HepG2 (cell line): ENCODE measurements around the gene LOXL3. TPM values are rescaled to one million over a fixed set of nuclear protein-coding genes. Genes with fewer than 3 reads are reported as not detected.
A peak's percentile ranks its signal among the peaks of the same experiment; 100 is the strongest.

Source experiments
- AGO2 ChIP-seq: fragments of 200-400 bp; formaldehyde crosslinking; optimal IDR thresholded peaks from 2 replicates; pipeline ENCODE3; 2017; ENCODE audit warnings: mild to moderate bottlenecking, low read depth, low read length, moderate library complexity
- GTF3A ChIP-seq: sonication (generic); formaldehyde crosslinking; conservative IDR thresholded peaks from 2 replicates; pipeline ENCODE4 v1.4.0; 2020; ENCODE audit warnings: mild to moderate bottlenecking, missing genetic modification reagents
- NFE2L2 ChIP-seq: fragments of 150-350 bp; IDR thresholded peaks from 2 replicates; pipeline ENCODE4 v1.6.1; 2014; ENCODE audit warnings: low read length
- NR2F1 ChIP-seq, 2 experiments: fragments of 450-650 bp in 1 of 2; formaldehyde crosslinking in 1 of 2; IDR thresholded peaks; 2 replicates each; pipeline versions ENCODE4 v1.5.0 to v1.6.1; 2016 to 2020; ENCODE audit warnings: mild to moderate bottlenecking in 1 of 2, missing compliant biosample characterization in 1 of 2, missing genetic modification reagents in 1 of 2, moderate library complexity in 1 of 2
- PHF21A ChIP-seq: sonication (generic); formaldehyde crosslinking; IDR thresholded peaks from 2 replicates; pipeline ENCODE4 v1.5.0; 2020; ENCODE audit warnings: mild to moderate bottlenecking, missing genetic modification reagents
- RFXANK ChIP-seq: IDR thresholded peaks from 2 replicates; pipeline ENCODE4 v1.6.1; 2016
- TOPORS ChIP-seq: sonication (generic); formaldehyde crosslinking; IDR thresholded peaks from 2 replicates; pipeline ENCODE4 v1.8.0; 2023; ENCODE audit warnings: mild to moderate bottlenecking, missing genetic modification reagents
- ZNF260 ChIP-seq: sonication (generic); formaldehyde crosslinking; IDR thresholded peaks from 2 replicates; pipeline ENCODE4 v1.4.0; 2020; ENCODE audit warnings: missing genetic modification reagents, low read depth, mild to moderate bottlenecking, borderline replicate concordance
- ZNF274 ChIP-seq: sonication (generic); formaldehyde crosslinking; IDR thresholded peaks from 2 replicates; pipeline ENCODE4 v1.5.1; 2020; ENCODE audit warnings: mild to moderate bottlenecking, missing genetic modification reagents
- ZNF629 ChIP-seq: sonication (generic); formaldehyde crosslinking; conservative IDR thresholded peaks from 2 replicates; pipeline ENCODE4 v1.5.0; 2020; ENCODE audit warnings: missing genetic modification reagents
- ZNF800 ChIP-seq: sonication (generic); formaldehyde crosslinking; IDR thresholded peaks from 2 replicates; pipeline ENCODE4 v1.4.0; 2020; ENCODE audit warnings: missing genetic modification reagents
- ZSCAN12 ChIP-seq: sonication (generic); formaldehyde crosslinking; IDR thresholded peaks from 2 replicates; pipeline ENCODE4 v1.9.0; 2021; ENCODE audit warnings: mild to moderate bottlenecking, missing genetic modification reagents
- ZXDC ChIP-seq: sonication (generic); formaldehyde crosslinking; IDR thresholded peaks from 2 replicates; pipeline ENCODE4 v1.5.0; 2020; ENCODE audit warnings: mild to moderate bottlenecking, missing genetic modification reagents
- polyA plus RNA-seq, 8 experiments: library from polyadenylated mRNA; depleted of rRNA in 3 of 8; stranded (reverse) in 7 of 8; unstranded in 1 of 8; fragments of >200 nt; fragmentation: Illumina TruSeq in 4 of 8; extraction: Trizol in 4 of 8; gene quantifications; 2 replicates each; pipeline versions ENCODE4 v1.2.1 to v1.2.3, GENCODE V29; 2011 to 2016; ENCODE audit warnings: low read depth in 4 of 8, missing spikeins in 1 of 8, mixed read lengths in 1 of 8; ENCODE audit not compliant: insufficient read depth in 1 of 8
- total RNA-seq, 5 experiments: library from RNA; depleted of rRNA; stranded (reverse); fragments of >200 nt; fragmentation: Illumina TruSeq; extraction: Trizol; gene quantifications; 2 replicates each; pipeline ENCODE4 v1.2.3, GENCODE V29; 2016; ENCODE audit warnings: low read depth in 1 of 5
- TF ChIP-seq, protein P1 (sequence below): sonication (generic); formaldehyde crosslinking; IDR thresholded peaks from 2 replicates; pipeline ENCODE4 v1.4.0; 2020; ENCODE audit warnings: missing genetic modification reagents

LOXL3 gene
- total and polyA plus RNA-seq, 2 of the 13 experiments (the other 11 are each of a cell fraction or from before 2014, with no cell fraction given), result 0.55 to 6.5 TPM

- TF ChIP-seq ZNF260 (CRISPR knock-in tag), result no peak
- no peak; the same call in 1 of the 2 replicates for TF ChIP-seq ZSCAN12 (CRISPR knock-in tag)
- TF ChIP-seq ZNF800, result peak; percentile 19; the same call in 1 of the 2 replicates
- no peak for TF ChIP-seq NR2F1 (CRISPR knock-in tag; IDR thresholded peaks at IDR 0.05)
- TF ChIP-seq AGO2, result peak; percentile 50
- no peak; the same call in 1 of the 2 replicates for TF ChIP-seq TOPORS (CRISPR knock-in tag)
- no peak; the same call in 1 of the 2 replicates for TF ChIP-seq ZNF274
- TF ChIP-seq ZXDC (CRISPR knock-in tag), result peak; percentile 46
- 0 out of 2 replicates have a peak, but pooled peaks have one; percentile 1 for TF ChIP-seq NFE2L2
- TF ChIP-seq PHF21A (CRISPR knock-in tag), result peak; percentile 95
- TF ChIP-seq GTF3A, result no peak
- peak; percentile 72; the same call in 1 of the 2 replicates for TF ChIP-seq ZNF629
- peak; percentile 76 for TF ChIP-seq RFXANK (CRISPR knock-in tag)
- TF ChIP-seq, protein P1, sequence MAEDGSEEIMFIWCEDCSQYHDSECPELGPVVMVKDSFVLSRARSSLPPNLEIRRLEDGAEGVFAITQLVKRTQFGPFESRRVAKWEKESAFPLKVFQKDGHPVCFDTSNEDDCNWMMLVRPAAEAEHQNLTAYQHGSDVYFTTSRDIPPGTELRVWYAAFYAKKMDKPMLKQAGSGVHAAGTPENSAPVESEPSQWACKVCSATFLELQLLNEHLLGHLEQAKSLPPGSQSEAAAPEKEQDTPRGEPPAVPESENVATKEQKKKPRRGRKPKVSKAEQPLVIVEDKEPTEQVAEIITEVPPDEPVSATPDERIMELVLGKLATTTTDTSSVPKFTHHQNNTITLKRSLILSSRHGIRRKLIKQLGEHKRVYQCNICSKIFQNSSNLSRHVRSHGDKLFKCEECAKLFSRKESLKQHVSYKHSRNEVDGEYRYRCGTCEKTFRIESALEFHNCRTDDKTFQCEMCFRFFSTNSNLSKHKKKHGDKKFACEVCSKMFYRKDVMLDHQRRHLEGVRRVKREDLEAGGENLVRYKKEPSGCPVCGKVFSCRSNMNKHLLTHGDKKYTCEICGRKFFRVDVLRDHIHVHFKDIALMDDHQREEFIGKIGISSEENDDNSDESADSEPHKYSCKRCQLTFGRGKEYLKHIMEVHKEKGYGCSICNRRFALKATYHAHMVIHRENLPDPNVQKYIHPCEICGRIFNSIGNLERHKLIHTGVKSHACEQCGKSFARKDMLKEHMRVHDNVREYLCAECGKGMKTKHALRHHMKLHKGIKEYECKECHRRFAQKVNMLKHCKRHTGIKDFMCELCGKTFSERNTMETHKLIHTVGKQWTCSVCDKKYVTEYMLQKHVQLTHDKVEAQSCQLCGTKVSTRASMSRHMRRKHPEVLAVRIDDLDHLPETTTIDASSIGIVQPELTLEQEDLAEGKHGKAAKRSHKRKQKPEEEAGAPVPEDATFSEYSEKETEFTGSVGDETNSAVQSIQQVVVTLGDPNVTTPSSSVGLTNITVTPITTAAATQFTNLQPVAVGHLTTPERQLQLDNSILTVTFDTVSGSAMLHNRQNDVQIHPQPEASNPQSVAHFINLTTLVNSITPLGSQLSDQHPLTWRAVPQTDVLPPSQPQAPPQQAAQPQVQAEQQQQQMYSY (CRISPR knock-in tag), result no peak
Measured at GRCh38 chr2:74482801-74483674, 70.7 kb downstream of the LOXL3 start, which contains the start of the genes CCDC142 and TTC31 (continued).
